GM23248 (cell line): Measurements from ENCODE around the gene GPRIN1.

ENCODE experiments used
- EZH2 ChIP-seq: fragments of 200-600 bp; sonication (generic); IDR thresholded peaks from 2 replicates; pipeline ENCODE4 v1.6.1; 2018; ENCODE audit warnings: antibody characterized with exemption, mild to moderate bottlenecking; ENCODE audit not compliant: insufficient read depth, poor library complexity, severe bottlenecking
- EZH2phosphoT487 ChIP-seq: fragments of 200-600 bp; sonication (generic); IDR thresholded peaks from 2 replicates; pipeline ENCODE4 v1.6.1; 2018; ENCODE audit warnings: antibody characterized with exemption, moderate library complexity, mild to moderate bottlenecking, low read depth; ENCODE audit not compliant: insufficient read depth

GRCh38 chr5:176608937-176609723, 826 bp downstream of the GPRIN1 start:
- TF ChIP-seq EZH2phosphoT487 (no peak), EZH2 (no peak)
